Adrenal gland (tissue), 12 donors: Measurements from ENCODE around the gene LPCAT3. TPM values are rescaled to one million over a fixed set of nuclear protein-coding genes. Genes with fewer than 3 reads are reported as not detected.
A peak's percentile ranks its signal among the peaks of the same experiment; 100 is the strongest.

Experiments
- DNase-seq, 7 donors: peaks; one replicate each; pipeline ENCODE4 v3.0.0-alpha.2; 2019 to 2020
- H3K27ac ChIP-seq, 5 donors: fragments of 200-600 bp; sonication (generic) in 4 of 5; 1 replicate in 3 of 5; 2 replicates in 2 of 5; pipeline versions ENCODE4 v1.5.1 to v1.8.0; 2016 to 2020; ENCODE audit warnings: mild to moderate bottlenecking in 1 of 5
- H3K27me3 ChIP-seq: fragments of 200-600 bp; 2 replicates; pipeline ENCODE4 v1.8.0; 2021
- H3K36me3 ChIP-seq, 2 donors: fragments of 200-600 bp; replicated peaks in 1 of 2; 1 replicate in 1 of 2; 2 replicates in 1 of 2; pipeline versions ENCODE4 v1.5.1 to v1.8.0; 2018 to 2022
- H3K4me1 ChIP-seq, 2 donors: fragments of 200-600 bp; replicated peaks in 1 of 2; 1 replicate in 1 of 2; 2 replicates in 1 of 2; pipeline versions ENCODE4 v1.5.1 to v1.8.0; 2018 to 2021
- H3K4me3 ChIP-seq, 4 donors: fragments of 200-600 bp; sonication (generic) in 3 of 4; one replicate each; pipeline ENCODE4 v1.5.1; 2016 to 2018
- H3K9me3 ChIP-seq, 3 donors: fragments of 200-600 bp; sonication (generic) in 1 of 3; replicated peaks in 1 of 3; 1 replicate in 2 of 3; 2 replicates in 1 of 3; pipeline versions ENCODE4 v1.5.1 to v1.8.0; 2016 to 2021
- POLR2A ChIP-seq, 2 donors: fragments of 450-650 bp; IDR thresholded peaks; one replicate each; pipeline ENCODE4 v1.6.1; 2017; ENCODE audit warnings: antibody characterized with exemption in 2 of 2, mild to moderate bottlenecking in 2 of 2, moderate library complexity in 1 of 2
- WGBS, 4 donors: extraction: QIAGEN DNeasy Blood & Tissue Kit in 2 of 4; methylation state at CpG; one replicate each; pipeline versions ENCODE4 v1.1.5 to v1.1.7; 2013 to 2017; 5-methylcytosine and 5-hydroxymethylcytosine counted together
- intact Hi-C, 2 donors: fragments of 100-400 bp; cut with DNase I; formaldehyde crosslinking; loops; one replicate each; pipeline versions ENCODE4 v1.14.1 to v1.15.0; 2022 to 2023
- polyA plus RNA-seq, 3 donors: library from polyadenylated mRNA; stranded (reverse); fragments of 200-250 nt in 2 of 3; fragments of 350-450 nt in 1 of 3; fragmentation: Illumina TruSeq in 1 of 3; extraction: RNeasy Lipid Tissue Mini Kit (QIAGEN cat#74804) in 1 of 3; gene quantifications; one replicate each; pipeline ENCODE4 v1.2.3, GENCODE V29; 2013 to 2014
- total RNA-seq, 9 donors: library from RNA; depleted of rRNA in 4 of 9; stranded (reverse); fragments of >200 nt in 4 of 9; fragments of 120-200 nt in 1 of 9; fragmentation: NEBNext Ultra II Directional in 1 of 9; extraction: Animal tissue kit (Norgen Biotek cat#: 25700) in 1 of 9; gene quantifications; one replicate each; pipeline versions ENCODE4 v1.1.0 to v1.2.4, GENCODE V29; 2013 to 2023
- TF ChIP-seq, protein P1 (sequence below), 6 experiments: fragments of 450-650 bp in 4 of 6; fragments of 200-600 bp in 2 of 6; sonication (generic) in 1 of 6; IDR thresholded peaks; 1 replicate in 5 of 6; 2 replicates in 1 of 6; pipeline versions ENCODE4 v1.5.1 to v1.8.0; 2016 to 2021; ENCODE audit warnings: antibody characterized with exemption in 6 of 6, mild to moderate bottlenecking in 2 of 6, moderate library complexity in 1 of 6
- donor health status: healthy with polysubstance abuse.
- donor health status: Bipolar disorder and iron deficiency.
- donor health status: DM: yes; HTN: yes; CAD: no.
- donor health status: DM: no; HTN: no; CAD: no.
- donor health status: DM: no; HTN: no; CAD: no.
- donor health status: DM: yes; HTN: yes; CAD: no.

Gene LPCAT3
- total and polyA plus RNA-seq, 12 donors = 28.5 to 146 (median 74.0) TPM

- no peaks in the 10 kb centered on the region for H3K36me3 ChIP-seq
- H3K27me3 ChIP-seq = no peaks in the 10 kb centered on the region
- no peaks in the 10 kb centered on the region for H3K4me1 ChIP-seq
- no peak overlapping the region for H3K27ac ChIP-seq
- no peaks in the 10 kb centered on the region for H3K9me3 ChIP-seq
- intact Hi-C loops = no loop called here
- TF ChIP-seq POLR2A (IDR thresholded peaks at IDR 0.05) = no peak
- TF ChIP-seq, protein P1, sequence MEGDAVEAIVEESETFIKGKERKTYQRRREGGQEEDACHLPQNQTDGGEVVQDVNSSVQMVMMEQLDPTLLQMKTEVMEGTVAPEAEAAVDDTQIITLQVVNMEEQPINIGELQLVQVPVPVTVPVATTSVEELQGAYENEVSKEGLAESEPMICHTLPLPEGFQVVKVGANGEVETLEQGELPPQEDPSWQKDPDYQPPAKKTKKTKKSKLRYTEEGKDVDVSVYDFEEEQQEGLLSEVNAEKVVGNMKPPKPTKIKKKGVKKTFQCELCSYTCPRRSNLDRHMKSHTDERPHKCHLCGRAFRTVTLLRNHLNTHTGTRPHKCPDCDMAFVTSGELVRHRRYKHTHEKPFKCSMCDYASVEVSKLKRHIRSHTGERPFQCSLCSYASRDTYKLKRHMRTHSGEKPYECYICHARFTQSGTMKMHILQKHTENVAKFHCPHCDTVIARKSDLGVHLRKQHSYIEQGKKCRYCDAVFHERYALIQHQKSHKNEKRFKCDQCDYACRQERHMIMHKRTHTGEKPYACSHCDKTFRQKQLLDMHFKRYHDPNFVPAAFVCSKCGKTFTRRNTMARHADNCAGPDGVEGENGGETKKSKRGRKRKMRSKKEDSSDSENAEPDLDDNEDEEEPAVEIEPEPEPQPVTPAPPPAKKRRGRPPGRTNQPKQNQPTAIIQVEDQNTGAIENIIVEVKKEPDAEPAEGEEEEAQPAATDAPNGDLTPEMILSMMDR (IDR thresholded peaks at IDR 0.05) = no peak
- H3K4me3 ChIP-seq = no peak overlapping the region
- no peak for DNase-seq
- 86 to 100% (median 93%) methylated on average over 1 of the region's 1 CpG for WGBS, 4 donors
Measured at GRCh38 chr12:7026854-7027253, 8.6 kb upstream of the LPCAT3 start.

GRCh38 chr12:7023114-7023513, 4.8 kb upstream of the LPCAT3 start:
- no peaks in the 10 kb centered on the region for H3K36me3 ChIP-seq
- no peaks in the 10 kb centered on the region for H3K27me3 ChIP-seq
- no peaks in the 10 kb centered on the region for H3K9me3 ChIP-seq
- intact Hi-C loops = no loop called here
- 78 to 83% (median 81%) methylated on average over 3 of the region's 3 CpGs for WGBS, 4 donors
- no peak overlapping the region for H3K27ac ChIP-seq
- no peak overlapping the region for H3K4me3 ChIP-seq
- DNase-seq = no peak
- TF ChIP-seq POLR2A (IDR thresholded peaks at IDR 0.05) = no peak
- TF ChIP-seq, protein P1 (IDR thresholded peaks at IDR 0.05) = no peak
- H3K4me1 ChIP-seq = peaks cover 0 to 7% of the 10 kb centered on the region in 2 donors

DNA sequence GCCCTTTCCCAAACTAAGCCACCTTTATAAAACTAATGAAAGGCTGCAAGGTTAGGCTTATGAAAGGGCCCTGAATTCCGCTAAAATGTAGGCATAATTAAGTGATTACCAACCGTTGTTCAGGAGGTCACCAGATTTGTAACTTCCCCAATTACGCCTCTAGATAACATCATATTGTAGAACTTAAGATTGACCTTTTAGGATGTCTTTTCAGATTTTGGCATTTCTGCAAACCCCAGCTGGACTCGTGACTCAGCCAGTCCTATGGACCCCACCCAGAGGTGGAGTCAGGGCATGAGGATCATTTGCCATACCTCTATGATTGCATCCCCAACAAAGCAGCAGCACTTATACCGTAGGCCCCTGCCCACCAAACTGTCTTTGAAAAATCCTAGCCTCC, 3.7 kb upstream of the LPCAT3 start:
- DNase-seq = no peak
- Histone ChIP-seq H3K27me3 (no peaks in the 10 kb centered on the region), H3K4me1 (peaks cover 0 to 14% of the 10 kb centered on the region in 2 donors), H3K36me3 (no peaks in the 10 kb centered on the region), H3K9me3 (no peaks in the 10 kb centered on the region), H3K27ac (no peak overlapping the region), H3K4me3 (no peak overlapping the region)
- WGBS, 4 donors = 76 to 81% (median 77%) methylated on average over 5 of the region's 5 CpGs
- intact Hi-C loops = no loop called here
- TF ChIP-seq, protein P1 (IDR thresholded peaks at IDR 0.05) = no peak
- TF ChIP-seq POLR2A (IDR thresholded peaks at IDR 0.05) = no peak

DNA sequence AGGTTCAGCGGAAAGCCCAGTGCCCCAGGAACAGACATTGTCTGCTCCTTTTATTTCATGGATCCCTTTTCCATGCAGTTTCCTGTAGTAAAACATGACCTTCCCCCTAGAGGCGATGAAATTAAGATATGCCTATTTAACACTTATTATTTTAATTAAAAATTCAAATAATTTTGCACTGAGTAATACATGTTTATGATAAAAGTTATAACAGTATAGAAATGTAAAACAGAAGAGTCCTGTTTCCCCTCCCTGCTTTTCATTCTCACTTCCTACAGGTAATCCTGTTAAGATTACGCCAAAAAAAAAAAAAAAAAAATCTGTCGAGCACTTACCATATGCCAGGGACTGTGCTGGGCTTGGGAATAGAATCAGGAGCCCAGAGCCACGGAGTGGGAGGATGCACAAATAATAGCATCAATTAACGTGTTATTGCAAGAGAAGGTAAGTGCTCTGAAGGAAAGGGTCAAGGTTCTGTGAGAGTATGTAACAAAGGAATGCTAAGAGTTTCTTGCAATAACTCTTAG, 830 bp upstream of the LPCAT3 start:
- DNase-seq = peak in 1 of 7 donors; percentile 18
- H3K27ac ChIP-seq = peak overlapping the region in 4 of 5 donors; percentile 89 to 100 (median 92)
- no peaks in the 10 kb centered on the region for H3K27me3 ChIP-seq
- 3 to 10% (median 5%) methylated on average over 6 of the region's 6 CpGs for WGBS, 4 donors
- no peaks in the 10 kb centered on the region for H3K9me3 ChIP-seq
- peak overlapping the region in 1 of 4 donors; percentile 96 for H3K4me3 ChIP-seq
- TF ChIP-seq POLR2A (IDR thresholded peaks at IDR 0.05) = no peak
- TF ChIP-seq, protein P1 (IDR thresholded peaks at IDR 0.05) = peak in 1 of 6 experiments; percentile 5
- H3K36me3 ChIP-seq = no peaks in the 10 kb centered on the region
- peaks cover 9 to 29% of the 10 kb centered on the region in 2 donors for H3K4me1 ChIP-seq
- intact Hi-C loops = loop anchor here in 1 of 2 donors (5.0 kb wide), 1 partner anchor 42 kb away; no protein-coding TSS in a partner anchor
